AML-193 (cell line): ENCODE data around the gene ELF3.
"Not testable (repeated sequence)": the region's sequence is repeated elsewhere in the genome, so short reads cannot be mapped to it uniquely, and the experiment has no call there.

Experiments used
- DNase-seq, 2 experiments: peaks; one replicate each; lab custom pipeline; 2025; lab: John Stamatoyannopoulos, UW

The ELF3 gene

GRCh38 chr1:202007805-202008489, 2.4 kb upstream of the ELF3 start:
- no peak for DNase-seq

- DNase-seq, result peak; percentile 29 to 42
Measured at GRCh38 chr1:202009326-202010179, 834 bp upstream of the ELF3 start.

GRCh38 chr1:202011994-202012393, 1.6 kb downstream of the ELF3 start:
- no peak for DNase-seq

- no peak for DNase-seq
Measured at GRCh38 chr1:202012544-202013478, 2.4 kb downstream of the ELF3 start.

GRCh38 chr1:202013603-202014002, 3.2 kb downstream of the ELF3 start:
- DNase-seq, result no peak

- no peak for DNase-seq
Measured at GRCh38 chr1:202014060-202014459, 3.7 kb downstream of the ELF3 start.

- DNase-seq, result no peak
Measured at GRCh38 chr1:202014915-202015661, 4.7 kb downstream of the ELF3 start.

GRCh38 chr1:202015662-202015937, 5.2 kb downstream of the ELF3 start:
- no peak for DNase-seq

GRCh38 chr1:202016022-202016810, 5.8 kb downstream of the ELF3 start:
- no peak for DNase-seq

- DNase-seq, result no peak
Measured at GRCh38 chr1:202016811-202017748, 6.7 kb downstream of the ELF3 start.

- no peak for DNase-seq
Measured at GRCh38 chr1:202017749-202018467, 7.5 kb downstream of the ELF3 start.

GRCh38 chr1:202018468-202019234, 8.3 kb downstream of the ELF3 start:
- no peak for DNase-seq

- not testable (repeated sequence) for DNase-seq
Measured at GRCh38 chr1:202019235-202019558, 8.8 kb downstream of the ELF3 start.

GRCh38 chr1:202023001-202023433, 12.6 kb downstream of the ELF3 start:
- no peak for DNase-seq

- DNase-seq, result no peak
Measured at GRCh38 chr1:202029171-202029665, 18.8 kb downstream of the ELF3 start.

GRCh38 chr1:202029727-202030126, 19.3 kb downstream of the ELF3 start:
- DNase-seq, result no peak

- DNase-seq, result no peak
Measured at GRCh38 chr1:202031796-202032195, 21.4 kb downstream of the ELF3 start.

- DNase-seq, result no peak
Measured at GRCh38 chr1:202034149-202034682, 23.8 kb downstream of the ELF3 start.
